HepG2 (cell line): ENCODE results near the gene H6PD. TPM values are rescaled to one million over a fixed set of nuclear protein-coding genes. Genes with fewer than 3 reads are reported as not detected.
A peak's percentile ranks its signal among the peaks of the same experiment; 100 is the strongest.

Experiments used
- ARNT2 ChIP-seq: sonication (generic); formaldehyde crosslinking; IDR thresholded peaks from 2 replicates; pipeline ENCODE4 v1.8.0; 2022; ENCODE audit warnings: mild to moderate bottlenecking, low read depth, missing genetic modification reagents, moderate library complexity
- DMAP1 ChIP-seq: IDR thresholded peaks from 2 replicates; pipeline ENCODE4 v1.6.1; 2016
- KDM1A ChIP-seq: IDR thresholded peaks from 2 replicates; pipeline ENCODE4 v1.6.1; 2016; ENCODE audit warnings: missing compliant biosample characterization
- NFYB ChIP-seq: sonication (generic); formaldehyde crosslinking; IDR thresholded peaks from 2 replicates; pipeline ENCODE4 v1.4.0; 2020; ENCODE audit warnings: missing genetic modification reagents
- PHB2 ChIP-seq: fragments of 450-650 bp; IDR thresholded peaks from 2 replicates; pipeline ENCODE4 v1.6.1; 2018; ENCODE audit not compliant: partially characterized antibody
- SNAPC2 ChIP-seq: sonication (generic); formaldehyde crosslinking; IDR thresholded peaks from 2 replicates; pipeline ENCODE4 v1.8.1; 2022; ENCODE audit warnings: mild to moderate bottlenecking, missing genetic modification reagents
- SNRNP70 ChIP-seq: fragments of 200-400 bp; formaldehyde crosslinking; IDR thresholded peaks from 2 replicates; pipeline ENCODE4 v1.6.1; 2017; ENCODE audit warnings: mild to moderate bottlenecking, low read depth, low read length, moderate library complexity
- USF2 ChIP-seq, 2 experiments: sonication (generic) in 1 of 2; formaldehyde crosslinking in 1 of 2; IDR thresholded peaks; 2 replicates each; pipeline versions ENCODE4 v1.5.1 to v1.6.1; 2011 to 2020; ENCODE audit warnings: borderline replicate concordance in 1 of 2, low read depth in 1 of 2, low read length in 1 of 2, mild to moderate bottlenecking in 1 of 2, missing genetic modification reagents in 1 of 2, moderate library complexity in 1 of 2
- ZBTB7A ChIP-seq: sonication (generic); formaldehyde crosslinking; IDR thresholded peaks from 2 replicates; pipeline ENCODE4 v1.8.0; 2022; ENCODE audit warnings: mild to moderate bottlenecking, missing genetic modification reagents
- ZNF274 ChIP-seq: sonication (generic); formaldehyde crosslinking; IDR thresholded peaks from 2 replicates; pipeline ENCODE4 v1.5.1; 2020; ENCODE audit warnings: mild to moderate bottlenecking, missing genetic modification reagents
- ZNF343 ChIP-seq: sonication (generic); formaldehyde crosslinking; IDR thresholded peaks from 2 replicates; pipeline ENCODE4 v1.4.0; 2020; ENCODE audit warnings: mild to moderate bottlenecking, missing genetic modification reagents
- ZNF772 ChIP-seq: sonication (generic); formaldehyde crosslinking; IDR thresholded peaks from 2 replicates; pipeline ENCODE4 v1.5.0; 2020; ENCODE audit warnings: mild to moderate bottlenecking, missing genetic modification reagents
- polyA plus RNA-seq, 8 experiments: library from polyadenylated mRNA; depleted of rRNA in 3 of 8; stranded (reverse) in 7 of 8; unstranded in 1 of 8; fragments of >200 nt; fragmentation: Illumina TruSeq in 4 of 8; extraction: Trizol in 4 of 8; gene quantifications; 2 replicates each; pipeline versions ENCODE4 v1.2.1 to v1.2.3, GENCODE V29; 2011 to 2016; ENCODE audit warnings: low read depth in 4 of 8, missing spikeins in 1 of 8, mixed read lengths in 1 of 8; ENCODE audit not compliant: insufficient read depth in 1 of 8
- total RNA-seq, 5 experiments: library from RNA; depleted of rRNA; stranded (reverse); fragments of >200 nt; fragmentation: Illumina TruSeq; extraction: Trizol; gene quantifications; 2 replicates each; pipeline ENCODE4 v1.2.3, GENCODE V29; 2016; ENCODE audit warnings: low read depth in 1 of 5
- TF ChIP-seq, protein P1 (sequence below): sonication (generic); formaldehyde crosslinking; IDR thresholded peaks from 2 replicates; pipeline ENCODE4 v1.4.0; 2020; ENCODE audit warnings: missing genetic modification reagents
- TF ChIP-seq, protein P2 (sequence below): sonication (generic); formaldehyde crosslinking; IDR thresholded peaks from 2 replicates; pipeline ENCODE4 v1.4.0; 2020; ENCODE audit warnings: missing genetic modification reagents
- TF ChIP-seq, protein P3 (sequence below): sonication (generic); formaldehyde crosslinking; IDR thresholded peaks from 2 replicates; pipeline ENCODE4 v1.5.0; 2020; ENCODE audit warnings: mild to moderate bottlenecking, missing genetic modification reagents, moderate library complexity

The H6PD gene
- total and polyA plus RNA-seq, 2 of the 13 experiments (the other 11 are each of a cell fraction or from before 2014, with no cell fraction given): 9.3 to 14.1 TPM

DNA sequence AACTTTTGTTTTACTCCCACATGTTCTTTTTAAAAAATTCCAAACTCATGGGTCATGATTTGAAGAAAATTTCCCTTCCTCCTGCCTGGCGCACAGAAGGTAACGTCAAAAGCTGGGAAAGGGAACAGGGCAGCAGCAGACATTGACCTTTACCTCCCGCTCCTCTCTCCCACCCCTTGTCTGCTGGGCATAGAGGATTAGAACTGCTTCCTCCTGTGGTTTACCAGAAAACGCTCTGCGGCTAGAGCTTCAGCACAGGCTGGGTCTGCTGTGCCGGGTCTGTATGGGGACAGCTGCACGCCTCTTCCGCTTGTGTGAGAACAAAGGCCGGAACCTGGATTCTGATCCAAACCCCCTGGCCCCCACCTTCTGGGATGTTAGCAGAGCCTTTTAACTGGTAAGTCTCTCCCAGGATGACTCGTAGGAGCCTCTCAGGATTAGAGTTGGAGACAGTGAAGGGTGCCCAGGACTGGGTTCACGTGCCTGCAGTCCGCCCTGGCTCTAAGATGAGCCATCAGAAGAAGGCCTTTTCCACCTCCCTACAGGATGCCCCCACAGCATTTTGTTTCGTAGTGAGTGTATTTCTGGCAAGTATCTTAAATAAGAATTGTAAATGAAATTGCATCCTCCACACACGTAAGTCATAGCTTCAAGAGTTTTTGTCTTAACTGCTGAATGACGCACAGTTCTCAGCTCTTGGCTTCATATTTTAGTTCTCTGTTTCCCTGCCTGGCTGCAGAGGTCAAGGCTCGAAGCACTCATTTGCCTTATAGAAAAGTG lies 5.2 kb downstream of the H6PD start (continued):
- no peak for TF ChIP-seq ARNT2 (CRISPR knock-in tag)
- TF ChIP-seq, protein P1, sequence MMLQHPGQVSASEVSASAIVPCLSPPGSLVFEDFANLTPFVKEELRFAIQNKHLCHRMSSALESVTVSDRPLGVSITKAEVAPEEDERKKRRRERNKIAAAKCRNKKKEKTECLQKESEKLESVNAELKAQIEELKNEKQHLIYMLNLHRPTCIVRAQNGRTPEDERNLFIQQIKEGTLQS (CRISPR knock-in tag): no peak
- TF ChIP-seq SNRNP70: no peak
- TF ChIP-seq NFYB (CRISPR knock-in tag): no peak
- TF ChIP-seq, protein P2, sequence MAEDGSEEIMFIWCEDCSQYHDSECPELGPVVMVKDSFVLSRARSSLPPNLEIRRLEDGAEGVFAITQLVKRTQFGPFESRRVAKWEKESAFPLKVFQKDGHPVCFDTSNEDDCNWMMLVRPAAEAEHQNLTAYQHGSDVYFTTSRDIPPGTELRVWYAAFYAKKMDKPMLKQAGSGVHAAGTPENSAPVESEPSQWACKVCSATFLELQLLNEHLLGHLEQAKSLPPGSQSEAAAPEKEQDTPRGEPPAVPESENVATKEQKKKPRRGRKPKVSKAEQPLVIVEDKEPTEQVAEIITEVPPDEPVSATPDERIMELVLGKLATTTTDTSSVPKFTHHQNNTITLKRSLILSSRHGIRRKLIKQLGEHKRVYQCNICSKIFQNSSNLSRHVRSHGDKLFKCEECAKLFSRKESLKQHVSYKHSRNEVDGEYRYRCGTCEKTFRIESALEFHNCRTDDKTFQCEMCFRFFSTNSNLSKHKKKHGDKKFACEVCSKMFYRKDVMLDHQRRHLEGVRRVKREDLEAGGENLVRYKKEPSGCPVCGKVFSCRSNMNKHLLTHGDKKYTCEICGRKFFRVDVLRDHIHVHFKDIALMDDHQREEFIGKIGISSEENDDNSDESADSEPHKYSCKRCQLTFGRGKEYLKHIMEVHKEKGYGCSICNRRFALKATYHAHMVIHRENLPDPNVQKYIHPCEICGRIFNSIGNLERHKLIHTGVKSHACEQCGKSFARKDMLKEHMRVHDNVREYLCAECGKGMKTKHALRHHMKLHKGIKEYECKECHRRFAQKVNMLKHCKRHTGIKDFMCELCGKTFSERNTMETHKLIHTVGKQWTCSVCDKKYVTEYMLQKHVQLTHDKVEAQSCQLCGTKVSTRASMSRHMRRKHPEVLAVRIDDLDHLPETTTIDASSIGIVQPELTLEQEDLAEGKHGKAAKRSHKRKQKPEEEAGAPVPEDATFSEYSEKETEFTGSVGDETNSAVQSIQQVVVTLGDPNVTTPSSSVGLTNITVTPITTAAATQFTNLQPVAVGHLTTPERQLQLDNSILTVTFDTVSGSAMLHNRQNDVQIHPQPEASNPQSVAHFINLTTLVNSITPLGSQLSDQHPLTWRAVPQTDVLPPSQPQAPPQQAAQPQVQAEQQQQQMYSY (CRISPR knock-in tag): no peak; the same call in 1 of the 2 replicates
- TF ChIP-seq USF2 (IDR thresholded peaks at IDR 0.05; ENCODE audit: low read depth, low read length): no peak
- no peak for TF ChIP-seq USF2 (CRISPR knock-in tag; IDR thresholded peaks at IDR 0.05; ENCODE audit: borderline replicate concordance)
- no peak for TF ChIP-seq DMAP1 (CRISPR knock-in tag)
- TF ChIP-seq SNAPC2 (CRISPR knock-in tag): no peak
- TF ChIP-seq ZNF274 (CRISPR knock-in tag): no peak
- TF ChIP-seq ZNF343 (CRISPR knock-in tag): 0 out of 2 replicates have a peak, but pooled peaks have one; percentile 39
- TF ChIP-seq ZBTB7A (CRISPR knock-in tag): no peak
- TF ChIP-seq, protein P3, sequence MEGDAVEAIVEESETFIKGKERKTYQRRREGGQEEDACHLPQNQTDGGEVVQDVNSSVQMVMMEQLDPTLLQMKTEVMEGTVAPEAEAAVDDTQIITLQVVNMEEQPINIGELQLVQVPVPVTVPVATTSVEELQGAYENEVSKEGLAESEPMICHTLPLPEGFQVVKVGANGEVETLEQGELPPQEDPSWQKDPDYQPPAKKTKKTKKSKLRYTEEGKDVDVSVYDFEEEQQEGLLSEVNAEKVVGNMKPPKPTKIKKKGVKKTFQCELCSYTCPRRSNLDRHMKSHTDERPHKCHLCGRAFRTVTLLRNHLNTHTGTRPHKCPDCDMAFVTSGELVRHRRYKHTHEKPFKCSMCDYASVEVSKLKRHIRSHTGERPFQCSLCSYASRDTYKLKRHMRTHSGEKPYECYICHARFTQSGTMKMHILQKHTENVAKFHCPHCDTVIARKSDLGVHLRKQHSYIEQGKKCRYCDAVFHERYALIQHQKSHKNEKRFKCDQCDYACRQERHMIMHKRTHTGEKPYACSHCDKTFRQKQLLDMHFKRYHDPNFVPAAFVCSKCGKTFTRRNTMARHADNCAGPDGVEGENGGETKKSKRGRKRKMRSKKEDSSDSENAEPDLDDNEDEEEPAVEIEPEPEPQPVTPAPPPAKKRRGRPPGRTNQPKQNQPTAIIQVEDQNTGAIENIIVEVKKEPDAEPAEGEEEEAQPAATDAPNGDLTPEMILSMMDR (CRISPR knock-in tag): 0 out of 2 replicates have a peak, but pooled peaks have one; percentile 29
- TF ChIP-seq PHB2: no peak
- TF ChIP-seq ZNF772 (CRISPR knock-in tag): 0 out of 2 replicates have a peak, but pooled peaks have one; percentile 61
- TF ChIP-seq KDM1A (CRISPR knock-in tag): no peak
